ENCODE data around the gene FES.
"Not testable (repeated sequence)": the region's sequence is repeated elsewhere in the genome, so short reads cannot be mapped to it uniquely, and the experiment has no call there.

The FES gene

GRCh38 chr15:90907838-90908507, 23.7 kb downstream of the FES start:
- DNase-seq (ENCODE audit: low spot score) = no peak
- FAIRE-seq = no peak

- DNase-seq (ENCODE audit: low spot score); FAIRE-seq: not testable (repeated sequence)
Observed at GRCh38 chr15:90909449-90909848, 25.1 kb downstream of the FES start.

GRCh38 chr15:90909976-90910375, 25.7 kb downstream of the FES start:
- DNase-seq (ENCODE audit: low spot score) = no peak
- no peak for FAIRE-seq

GRCh38 chr15:90910441-90911301, 26.4 kb downstream of the FES start:
- no peak for DNase-seq (ENCODE audit: low spot score)
- no peak for FAIRE-seq

- DNase-seq (ENCODE audit: low spot score) (no peak), FAIRE-seq (no peak)
Observed at GRCh38 chr15:90911302-90911623, 27.0 kb downstream of the FES start.

- DNase-seq (ENCODE audit: low spot score) (no peak), FAIRE-seq (no peak)
Observed at GRCh38 chr15:90911906-90912769, 27.8 kb downstream of the FES start.

GRCh38 chr15:90912770-90913075, 28.4 kb downstream of the FES start:
- FAIRE-seq = no peak
- DNase-seq (ENCODE audit: low spot score) = no peak

GRCh38 chr15:90913398-90913944, 29.2 kb downstream of the FES start:
- DNase-seq (ENCODE audit: low spot score) (no peak), FAIRE-seq (no peak)

- FAIRE-seq (no peak), DNase-seq (ENCODE audit: low spot score) (no peak)
Observed at GRCh38 chr15:90914305-90915080, 30.2 kb downstream of the FES start.

GRCh38 chr15:90915216-90915807, 31.0 kb downstream of the FES start:
- no peak for FAIRE-seq

GRCh38 chr15:90915808-90916440, 31.6 kb downstream of the FES start:
- DNase-seq (ENCODE audit: low spot score) (no peak), FAIRE-seq (no peak)

More at GRCh38 chr15:90915216-90915807, 31.0 kb downstream of the FES start:
- no peak for DNase-seq (ENCODE audit: low spot score)

- DNase-seq (ENCODE audit: low spot score) (no peak), FAIRE-seq (no peak)
Observed at GRCh38 chr15:90916461-90916860, 32.2 kb downstream of the FES start.

GRCh38 chr15:90917569-90917968, 33.3 kb downstream of the FES start:
- DNase-seq (ENCODE audit: low spot score) = no peak
- no peak for FAIRE-seq

- FAIRE-seq = no peak
- DNase-seq (ENCODE audit: low spot score) = no peak
Observed at GRCh38 chr15:90918034-90918788, 33.9 kb downstream of the FES start.

GRCh38 chr15:90918835-90919234, 34.5 kb downstream of the FES start:
- DNase-seq (ENCODE audit: low spot score) = no peak
- no peak for FAIRE-seq

GRCh38 chr15:90921887-90922286, 37.6 kb downstream of the FES start:
- DNase-seq (ENCODE audit: low spot score) (no peak), FAIRE-seq (no peak)

GRCh38 chr15:90922712-90923322, 38.5 kb downstream of the FES start:
- DNase-seq (ENCODE audit: low spot score); FAIRE-seq: not testable (repeated sequence)

- DNase-seq (ENCODE audit: low spot score) (no peak), FAIRE-seq (no peak)
Observed at GRCh38 chr15:90924375-90924774, 40.1 kb downstream of the FES start.

- not testable (repeated sequence) for DNase-seq (ENCODE audit: low spot score); FAIRE-seq
Observed at GRCh38 chr15:90926766-90927165, 42.5 kb downstream of the FES start.

Data from RCC 7860 (cell line).